ENCODE measurements around the gene CAMK2G.

Gene CAMK2G

DNA sequence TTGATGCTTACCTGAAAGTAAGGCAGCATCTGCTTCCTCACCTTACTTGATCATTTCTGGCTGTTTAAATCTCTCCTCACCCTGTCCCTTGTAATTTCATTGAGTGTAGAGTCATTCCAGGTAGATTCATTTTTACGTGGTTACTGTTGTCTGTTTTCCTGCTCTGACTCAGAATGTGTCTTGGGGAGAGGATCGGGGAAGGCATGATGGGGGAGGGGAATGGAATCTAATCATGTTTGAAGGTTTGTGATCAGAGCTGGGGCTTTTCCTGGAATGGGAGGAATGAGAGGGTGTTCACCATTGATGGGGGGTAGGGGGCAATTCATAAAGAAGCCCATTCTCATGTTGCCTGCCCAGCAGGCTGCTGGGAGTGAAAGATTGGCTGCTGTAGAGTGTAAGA, 111.4 kb downstream of the CAMK2G start:
- DNase-seq, result no peak
